Spleen (tissue), 11 donors: ENCODE data around the gene MACROD2. TPM values are rescaled to one million over a fixed set of nuclear protein-coding genes. Genes with fewer than 3 reads are reported as not detected.

ENCODE experiments used
- DNase-seq: peaks from one replicate; pipeline ENCODE4 v3.0.0-alpha.2; 2020
- H3K27ac ChIP-seq, 8 donors: fragments of 200-600 bp; sonication (generic) in 7 of 8; 1 replicate in 4 of 8; 2 replicates in 4 of 8; pipeline versions ENCODE4 v1.5.0 to v1.8.0; 2016 to 2021; ENCODE audit warnings: inconsistent platforms in 4 of 8, mild to moderate bottlenecking in 4 of 8, moderate library complexity in 1 of 8
- H3K27me3 ChIP-seq, 7 donors: fragments of 200-600 bp; sonication (generic) in 6 of 7; replicated peaks in 1 of 7; 1 replicate in 4 of 7; 2 replicates in 3 of 7; pipeline versions ENCODE4 v1.5.0 to v1.8.0; 2016 to 2021; ENCODE audit warnings: inconsistent platforms in 3 of 7, mild to moderate bottlenecking in 1 of 7
- H3K36me3 ChIP-seq, 6 donors: fragments of 200-600 bp; sonication (generic) in 5 of 6; 1 replicate in 4 of 6; 2 replicates in 2 of 6; pipeline versions ENCODE4 v1.5.0 to v1.8.0; 2016 to 2021; ENCODE audit warnings: inconsistent platforms in 2 of 6
- H3K4me1 ChIP-seq, 6 donors: fragments of 200-600 bp; sonication (generic) in 5 of 6; 1 replicate in 3 of 6; 2 replicates in 3 of 6; pipeline versions ENCODE4 v1.5.0 to v1.8.0; 2016 to 2021; ENCODE audit warnings: inconsistent platforms in 3 of 6
- H3K4me3 ChIP-seq, 8 donors: fragments of 200-600 bp; sonication (generic) in 7 of 8; 1 replicate in 4 of 8; 2 replicates in 4 of 8; pipeline versions ENCODE4 v1.5.0 to v1.8.0; 2016 to 2021; ENCODE audit warnings: inconsistent platforms in 4 of 8, mild to moderate bottlenecking in 4 of 8, moderate library complexity in 2 of 8
- H3K9me3 ChIP-seq, 8 donors: fragments of 200-600 bp; sonication (generic) in 7 of 8; 1 replicate in 4 of 8; 2 replicates in 4 of 8; pipeline versions ENCODE4 v1.5.0 to v1.8.0; 2016 to 2021; ENCODE audit warnings: inconsistent platforms in 4 of 8
- CTCF ChIP-seq, 11 experiments: fragments of 200-600 bp in 7 of 11; fragments of 450-650 bp in 4 of 11; sonication (generic) in 4 of 11; IDR thresholded peaks in 8 of 11; conservative IDR thresholded peaks in 3 of 11; 1 replicate in 7 of 11; 2 replicates in 4 of 11; pipeline versions ENCODE4 v1.4.0 to v1.8.0; 2016 to 2021; ENCODE audit warnings: antibody characterized with exemption in 11 of 11, inconsistent platforms in 4 of 11, mild to moderate bottlenecking in 1 of 11
- POLR2A ChIP-seq, 3 donors: fragments of 450-650 bp; IDR thresholded peaks; one replicate each; pipeline ENCODE4 v1.5.1; 2017; ENCODE audit warnings: antibody characterized with exemption in 3 of 3, mild to moderate bottlenecking in 1 of 3
- POLR2AphosphoS5 ChIP-seq, 3 donors: sonication (generic); formaldehyde crosslinking; IDR thresholded peaks; one replicate each; pipeline ENCODE4 v1.5.1; 2017; ENCODE audit warnings: antibody characterized with exemption in 3 of 3
- WGBS, 5 donors: extraction: QIAGEN DNeasy Blood & Tissue Kit in 3 of 5; methylation state at CpG; one replicate each; pipeline versions ENCODE4 v1.1.5 to v1.1.7; 2013 to 2018; 5-methylcytosine and 5-hydroxymethylcytosine counted together
- intact Hi-C: fragments of 100-400 bp; cut with DNase I; formaldehyde crosslinking; loops from one replicate; pipeline ENCODE4 v1.15.0; 2023; ENCODE audit warnings: low total_unique reads
- polyA plus RNA-seq, 3 donors: library from polyadenylated mRNA; stranded (reverse); fragments of 200-250 nt; gene quantifications; one replicate each; pipeline ENCODE4 v1.2.1, GENCODE V29; 2013
- total RNA-seq, 7 donors: library from RNA; depleted of rRNA in 3 of 7; stranded (reverse); fragments of >200 nt in 3 of 7; fragmentation: NEBNext Ultra II Directional in 4 of 7; extraction: Animal tissue kit (Norgen Biotek cat#: 25700) in 4 of 7; gene quantifications; one replicate each; pipeline versions ENCODE4 v1.1.0 to v1.2.1, GENCODE V29; 2016 to 2021
- donor health status: healthy with polysubstance abuse.
- donor health status: DM: no; HTN: no; CAD: no; lungs with moderate emphysema.
- donor health status: DM: no; HTN: no; CAD: no.
- donor health status: Bipolar disorder and iron deficiency.
- donor health status: healthy.
- donor health status: DM: no; HTN: no; CAD: no.
- donor health status: DM: yes; HTN: yes; CAD: no.

Gene MACROD2
- total and polyA plus RNA-seq, 10 donors, result 1.5 to 4.7 (median 3.4) TPM

DNA sequence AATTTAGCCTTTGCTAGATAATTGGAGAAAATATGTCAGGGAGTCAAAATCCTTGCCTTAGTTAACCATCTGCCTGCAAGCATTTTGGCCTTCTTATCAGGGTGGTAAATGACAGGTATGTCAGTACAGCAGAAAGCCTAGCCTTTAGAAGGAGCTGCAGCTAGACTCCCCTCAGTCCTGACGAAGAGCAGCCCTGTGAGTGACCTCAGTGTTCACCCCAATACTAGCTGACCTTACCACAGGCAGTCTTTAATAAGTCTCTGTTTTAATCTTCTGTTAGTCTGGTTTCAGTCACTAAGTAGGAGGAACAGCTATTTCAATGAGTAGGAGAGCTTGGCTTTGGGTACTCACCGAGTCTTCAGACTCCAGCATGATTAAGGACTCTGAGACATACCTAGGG is 682.1 kb downstream of the MACROD2 start:
- no peaks in the 10 kb centered on the region for H3K36me3 ChIP-seq
- no peaks in the 10 kb centered on the region for H3K27me3 ChIP-seq
- intact Hi-C loops, result no loop called here
- H3K4me1 ChIP-seq, result no peaks in the 10 kb centered on the region
- DNase-seq, result no peak
- no peak overlapping the region for H3K4me3 ChIP-seq
- H3K9me3 ChIP-seq, result peaks cover 0 to 23% (median 8%) of the 10 kb centered on the region in 8 donors
- 60 to 73% (median 70%) methylated on average over 2 of the region's 2 CpGs for WGBS, 5 donors
- no peak for TF ChIP-seq CTCF (IDR thresholded peaks at IDR 0.05 in 8 of 11, conservative IDR thresholded peaks at IDR 0.05 in 3 of 11)
- no peak for TF ChIP-seq POLR2A (IDR thresholded peaks at IDR 0.05)
- no peak for TF ChIP-seq POLR2AphosphoS5 (IDR thresholded peaks at IDR 0.05)
- H3K27ac ChIP-seq, result no peak overlapping the region

GRCh38 chr20:14685183-14685582 is 689.9 kb downstream of the MACROD2 start:
- Histone ChIP-seq H3K4me3 (no peak overlapping the region), H3K9me3 (no peaks in the 10 kb centered on the region), H3K36me3 (no peaks in the 10 kb centered on the region), H3K27me3 (no peaks in the 10 kb centered on the region), H3K4me1 (no peaks in the 10 kb centered on the region), H3K27ac (no peak overlapping the region)
- intact Hi-C loops, result no loop called here
- WGBS, 5 donors, result 75 to 85% (median 80%) methylated on average over 3 of the region's 3 CpGs
- no peak for DNase-seq
- TF ChIP-seq POLR2A (IDR thresholded peaks at IDR 0.05), result no peak
- TF ChIP-seq CTCF (IDR thresholded peaks at IDR 0.05 in 8 of 11, conservative IDR thresholded peaks at IDR 0.05 in 3 of 11), result no peak
- TF ChIP-seq POLR2AphosphoS5 (IDR thresholded peaks at IDR 0.05), result no peak

DNA sequence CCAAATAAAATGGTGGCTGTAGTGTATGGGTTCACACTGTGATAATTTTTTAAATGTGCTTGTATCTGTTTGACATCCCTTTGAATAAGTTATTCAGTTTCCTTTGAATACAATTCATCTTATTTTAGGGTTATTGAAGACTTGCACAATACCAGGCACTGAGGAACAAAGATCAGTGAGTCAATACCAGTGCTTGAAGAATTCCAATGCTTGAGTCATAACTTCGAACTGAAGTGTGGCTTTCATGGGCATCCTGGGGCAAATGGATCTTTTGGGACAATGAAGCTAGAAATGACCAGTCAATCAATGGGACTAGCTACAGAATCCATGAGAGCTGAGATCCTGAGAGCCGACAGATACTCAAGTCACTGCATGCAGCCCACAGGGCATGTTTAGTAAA is 692.0 kb downstream of the MACROD2 start:
- no peaks in the 10 kb centered on the region for H3K4me1 ChIP-seq
- H3K27me3 ChIP-seq, result no peaks in the 10 kb centered on the region
- H3K4me3 ChIP-seq, result no peak overlapping the region
- WGBS, 5 donors, result 70 to 94% (median 83%) methylated on average over 2 of the region's 2 CpGs
- TF ChIP-seq POLR2A (IDR thresholded peaks at IDR 0.05) (no peak), POLR2AphosphoS5 (IDR thresholded peaks at IDR 0.05) (no peak), CTCF (IDR thresholded peaks at IDR 0.05 in 8 of 11, conservative IDR thresholded peaks at IDR 0.05 in 3 of 11) (no peak)
- intact Hi-C loops, result no loop called here
- H3K27ac ChIP-seq, result no peak overlapping the region
- H3K36me3 ChIP-seq, result no peaks in the 10 kb centered on the region
- H3K9me3 ChIP-seq, result no peaks in the 10 kb centered on the region
- no peak for DNase-seq

- intact Hi-C loops, result no loop called here
- no peaks in the 10 kb centered on the region for H3K9me3 ChIP-seq
- TF ChIP-seq POLR2AphosphoS5 (IDR thresholded peaks at IDR 0.05) (no peak), POLR2A (IDR thresholded peaks at IDR 0.05) (no peak), CTCF (IDR thresholded peaks at IDR 0.05 in 8 of 11, conservative IDR thresholded peaks at IDR 0.05 in 3 of 11) (no peak)
- no peaks in the 10 kb centered on the region for H3K27me3 ChIP-seq
- WGBS, 5 donors, result 65 to 83% (median 76%) methylated on average over 2 of the region's 2 CpGs
- no peaks in the 10 kb centered on the region for H3K36me3 ChIP-seq
- H3K4me1 ChIP-seq, result no peaks in the 10 kb centered on the region
- no peak overlapping the region for H3K4me3 ChIP-seq
- H3K27ac ChIP-seq, result no peak overlapping the region
- no peak for DNase-seq
Observed at GRCh38 chr20:14688005-14688404, 692.7 kb downstream of the MACROD2 start.
